T-helper 2 cell (primary cell): ENCODE measurements around the gene JAGN1.
"Not testable (repeated sequence)": the region's sequence is repeated elsewhere in the genome, so short reads cannot be mapped to it uniquely, and the experiment has no call there.

Source experiments
- DNase-seq, 5 experiments: peaks; one replicate each; pipeline versions ENCODE4 v3.0.0 to v3.0.0-alpha.2; 2012 to 2022

The JAGN1 gene

GRCh38 chr3:9867106-9867505 is 23.3 kb upstream of the JAGN1 start:
- no peak for DNase-seq

GRCh38 chr3:9869955-9870354 is 20.5 kb upstream of the JAGN1 start:
- no peak for DNase-seq

GRCh38 chr3:9870978-9871377 is 19.4 kb upstream of the JAGN1 start:
- no peak for DNase-seq

- DNase-seq = not testable (repeated sequence)
Measured at GRCh38 chr3:9872067-9872466, 18.3 kb upstream of the JAGN1 start.

GRCh38 chr3:9875448-9875847 is 15.0 kb upstream of the JAGN1 start:
- DNase-seq = no peak

GRCh38 chr3:9876255-9876654 is 14.2 kb upstream of the JAGN1 start:
- DNase-seq = not testable (repeated sequence)

- no peak for DNase-seq
Measured at GRCh38 chr3:9876991-9877390, 13.4 kb upstream of the JAGN1 start.

- no peak for DNase-seq
Measured at GRCh38 chr3:9878700-9879099, 11.7 kb upstream of the JAGN1 start.

- no peak for DNase-seq
Measured at GRCh38 chr3:9879830-9880549, 10.4 kb upstream of the JAGN1 start, which contains the start of gene CIDEC. TSS of gene CIDEC (minus strand) at chr3:9880253. CDS start at chr3:9878486, 1,767 bp downstream.

GRCh38 chr3:9881441-9881840 is 9.0 kb upstream of the JAGN1 start:
- DNase-seq = no peak

GRCh38 chr3:9883706-9884554 is 6.5 kb upstream of the JAGN1 start:
- DNase-seq = no peak

GRCh38 chr3:9884555-9885165 is 5.8 kb upstream of the JAGN1 start:
- DNase-seq = no peak

GRCh38 chr3:9886328-9886727 is 4.1 kb upstream of the JAGN1 start:
- no peak for DNase-seq

- no peak for DNase-seq
Measured at GRCh38 chr3:9887480-9887879, 2.9 kb upstream of the JAGN1 start.

GRCh38 chr3:9888540-9888939 is 1.9 kb upstream of the JAGN1 start:
- no peak for DNase-seq

- no peak for DNase-seq
Measured at GRCh38 chr3:9889405-9889804, 1.0 kb upstream of the JAGN1 start.

- no peak for DNase-seq
Measured at GRCh38 chr3:9891072-9891622, 737 bp downstream of the JAGN1 start.

- no peak for DNase-seq
Measured at GRCh38 chr3:9893739-9894138, 3.3 kb downstream of the JAGN1 start.

GRCh38 chr3:9895715-9896114 is 5.3 kb downstream of the JAGN1 start:
- not testable (repeated sequence) for DNase-seq

GRCh38 chr3:9896755-9897407 is 6.5 kb downstream of the JAGN1 start:
- DNase-seq = not testable (repeated sequence)

- no peak for DNase-seq
Measured at GRCh38 chr3:9897408-9898372, 7.3 kb downstream of the JAGN1 start.
